ENCODE measurements around the gene HS3ST2. TPM values are rescaled to one million over a fixed set of nuclear protein-coding genes. Genes with fewer than 3 reads are reported as not detected.

Gene HS3ST2
- total and polyA plus RNA-seq, 2 of the 8 experiments (the other 6 are each of a cell fraction or from before 2014, with no cell fraction given): 1.7 to 3.7 TPM

- no peak overlapping the region for H2BK12ac ChIP-seq (ENCODE audit: low read depth, low read length)
- 88% methylated on average over 3 of the region's 3 CpGs; no CpG with 5 or more reads in 1 of the 2 experiments for WGBS, 2 experiments (ENCODE audit: extremely low coverage in 1 of 2, insufficient coverage in 1 of 2, insufficient read length in 1 of 2, insufficient replicate concordance in 2 of 2, low coverage in 1 of 2, low lambda C conversion rate in 2 of 2, missing lambda C conversion rate in 1 of 2)
- no peaks in the 10 kb centered on the region for H3K79me1 ChIP-seq (ENCODE audit: low read depth, low read length)
- no peak overlapping the region for H2BK15ac ChIP-seq (ENCODE audit: low read length)
- H4K8ac ChIP-seq (ENCODE audit: extremely low read depth, insufficient read depth, low read length): no peak overlapping the region
- no peak overlapping the region for H3K56ac ChIP-seq (replicated peaks; ENCODE audit: insufficient read length, low read depth, low read length)
- no peak overlapping the region for H2BK120ac ChIP-seq (replicated peaks; ENCODE audit: low read depth, low read length)
- H3K14ac ChIP-seq (ENCODE audit: insufficient read length): no peak overlapping the region
- H3K23me2 ChIP-seq (ENCODE audit: low read depth, low read length): no peaks in the 10 kb centered on the region
- no peaks in the 10 kb centered on the region for H3K27me3 ChIP-seq (replicated peaks in 1 of 4; ENCODE audit: control insufficient read depth in 3 of 4, extremely low read depth in 1 of 4, insufficient read depth in 3 of 4, low read length in 3 of 4)
- H2BK20ac ChIP-seq (ENCODE audit: low read length): no peak overlapping the region
- no peaks in the 10 kb centered on the region for H3K79me2 ChIP-seq (ENCODE audit: control insufficient read depth in 1 of 2, insufficient read depth in 2 of 2, low read length in 2 of 2)
- peaks cover 6 to 12% (median 7%) of the 10 kb centered on the region in 4 experiments; a peak in 4 of 7 replicates for H3K4me1 ChIP-seq (replicated peaks in 1 of 4; ENCODE audit: control insufficient read depth in 3 of 4, insufficient read depth in 4 of 4, low read length in 3 of 4)
- H3K23ac ChIP-seq (ENCODE audit: insufficient read length): no peak overlapping the region
- no peak overlapping the region for H3K4me2 ChIP-seq (ENCODE audit: insufficient read depth in 1 of 2, low read depth in 2 of 2, low read length in 2 of 2)
- no peak overlapping the region for H2AFZ ChIP-seq (ENCODE audit: low read length)
- no peak overlapping the region for H3K27ac ChIP-seq (ENCODE audit: low read depth, low read length)
- H2BK5ac ChIP-seq (ENCODE audit: low read depth, low read length): no peak overlapping the region
- H3K18ac ChIP-seq (ENCODE audit: extremely low read depth, low read length): no peak overlapping the region
- no peak overlapping the region for H4K91ac ChIP-seq (replicated peaks; ENCODE audit: insufficient read length, low read length)
- TF ChIP-seq YY1 (IDR thresholded peaks at IDR 0.05; ENCODE audit: low read depth, low read length): no peak
- H4K5ac ChIP-seq (ENCODE audit: insufficient read length, low read depth, low read length): no peak overlapping the region
- ChIA-PET CTCF (ENCODE audit: partially characterized antibody) (no interaction called here), POLR2A (ENCODE audit: partially characterized antibody) (no interaction called here)
- no peak overlapping the region for H3K4me3 ChIP-seq (ENCODE audit: extremely low read depth in 1 of 4, insufficient read depth in 2 of 4, low read depth in 3 of 4, low read length in 4 of 4)
- no peaks in the 10 kb centered on the region for H4K20me1 ChIP-seq (replicated peaks in 1 of 2; ENCODE audit: control insufficient read depth in 1 of 2, insufficient read depth in 2 of 2, low read length in 2 of 2)
- no peaks in the 10 kb centered on the region for H3K36me3 ChIP-seq (ENCODE audit: control insufficient read depth in 2 of 4, insufficient read depth in 4 of 4, low read length in 3 of 4)
- DNase-seq (ENCODE audit: low read depth in 1 of 2, low spot score in 2 of 2): no peak
- H2AK5ac ChIP-seq (ENCODE audit: low read depth, low read length): no peak overlapping the region
- H3K9me3 ChIP-seq (ENCODE audit: insufficient read depth in 2 of 2, low read depth in 1 of 2, low read length in 1 of 2): no peaks in the 10 kb centered on the region
- H3K9ac ChIP-seq (replicated peaks in 1 of 4; ENCODE audit: extremely low read depth in 1 of 4, low read depth in 3 of 4, low read length in 3 of 4): no peak overlapping the region
- H3K4ac ChIP-seq (replicated peaks; ENCODE audit: insufficient read length, low read depth, low read length): no peak overlapping the region
- FAIRE-seq: no peak
Observed at GRCh38 chr16:22847100-22847499, 33.1 kb downstream of the HS3ST2 start.
